ENCODE data around the gene DNAL1.
"Not testable (repeated sequence)": the region's sequence is repeated elsewhere in the genome, so short reads cannot be mapped to it uniquely, and the experiment has no call there.

Gene DNAL1

DNA sequence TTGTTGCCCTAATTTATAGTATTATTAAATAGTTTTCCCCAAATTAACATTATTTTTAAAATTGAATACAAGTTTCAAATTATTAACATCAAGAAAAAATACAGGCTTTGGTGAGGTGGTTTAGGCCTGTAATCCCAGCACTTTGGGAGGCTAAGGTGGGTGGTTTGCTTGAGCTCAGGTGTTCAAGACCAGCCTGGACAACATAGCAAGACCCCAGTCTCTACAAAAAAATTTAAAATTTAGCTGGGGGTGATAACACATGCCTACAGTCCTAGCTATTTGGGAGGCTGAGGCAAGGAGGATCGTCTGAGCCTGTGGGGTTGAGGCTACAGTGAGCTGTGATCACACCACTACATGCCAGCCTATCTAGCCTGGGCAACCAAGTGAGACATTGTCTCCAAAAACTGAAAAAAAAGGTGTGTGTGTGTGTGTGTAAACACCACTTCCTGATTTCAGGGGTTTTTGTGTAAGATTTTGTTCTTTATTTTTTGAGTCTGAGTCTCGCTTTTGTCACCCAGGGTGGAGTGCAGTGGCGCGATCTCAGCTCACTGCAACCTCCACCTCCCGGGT lies 3.9 kb upstream of the DNAL1 start:
- DNase-seq (ENCODE audit: low read depth in 2 of 2) = no peak

- no peak for DNase-seq (ENCODE audit: low read depth in 2 of 2)
Measured at GRCh38 chr14:73645248-73645610, 443 bp downstream of the DNAL1 start.

DNA sequence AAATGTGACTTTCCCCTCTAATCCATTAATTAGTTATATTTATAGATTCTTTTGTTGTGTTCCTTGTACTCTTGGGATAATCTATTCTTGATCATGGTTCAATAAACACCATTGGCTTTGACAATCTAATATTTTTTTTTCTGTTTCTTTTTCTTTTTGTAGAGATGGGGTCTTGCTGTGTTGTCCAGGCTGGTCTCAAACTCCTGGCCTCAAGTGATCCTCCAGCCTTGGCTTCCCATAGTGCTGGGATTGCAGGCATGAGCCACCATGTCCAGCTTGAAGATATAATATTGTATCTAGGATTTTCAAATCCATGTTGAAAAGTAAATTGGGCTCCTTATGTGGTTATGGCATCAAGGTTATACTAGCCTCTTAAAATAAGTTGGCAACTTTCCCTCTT lies 6.2 kb downstream of the DNAL1 start:
- no peak for DNase-seq (ENCODE audit: low read depth in 2 of 2)

- DNase-seq (ENCODE audit: low read depth in 2 of 2) = no peak
Measured at GRCh38 chr14:73655851-73656250, 11.1 kb downstream of the DNAL1 start.

DNA sequence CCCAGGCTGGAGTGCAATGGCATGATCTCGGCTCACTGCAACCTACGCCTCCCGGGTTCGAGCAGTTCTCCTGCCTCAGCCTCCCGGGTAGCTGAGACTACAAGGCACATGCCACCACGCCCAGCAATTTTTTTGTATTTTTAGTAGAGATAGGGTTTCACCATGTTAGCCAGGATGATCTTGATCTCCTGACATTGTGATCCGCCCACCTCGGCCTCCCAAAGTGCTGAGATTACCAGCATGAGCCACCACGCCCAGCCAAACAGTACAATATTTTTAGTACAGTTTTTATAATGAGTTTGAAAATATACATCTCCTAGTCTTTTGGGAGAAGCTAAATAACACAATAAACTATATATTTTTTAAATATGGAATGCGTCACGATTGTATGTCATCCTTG lies 14.4 kb downstream of the DNAL1 start:
- not testable (repeated sequence) for DNase-seq (ENCODE audit: low read depth in 2 of 2)

GRCh38 chr14:73660511-73660910 lies 15.7 kb downstream of the DNAL1 start:
- no peak for DNase-seq (ENCODE audit: low read depth in 2 of 2)

DNA sequence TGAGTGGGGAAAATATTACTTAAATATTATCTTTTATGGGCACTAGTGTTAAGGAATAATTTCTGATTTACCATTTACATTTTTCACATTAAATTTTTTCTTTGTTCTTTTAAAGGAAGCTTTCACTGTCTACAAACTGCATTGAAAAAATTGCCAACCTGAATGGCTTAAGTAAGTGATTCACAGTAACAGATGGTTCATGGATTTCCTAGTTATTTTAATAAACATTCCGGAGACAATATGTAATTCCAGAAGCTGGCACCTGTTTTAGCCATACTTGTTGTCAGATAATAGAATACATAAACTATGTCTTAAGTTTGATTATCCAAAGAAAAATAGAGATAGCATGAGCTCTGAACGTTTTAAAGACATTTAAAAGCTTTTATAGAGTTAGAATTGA lies 17.1 kb downstream of the DNAL1 start:
- DNase-seq (ENCODE audit: low read depth in 2 of 2) = no peak

- DNase-seq (ENCODE audit: low read depth in 2 of 2) = no peak
Measured at GRCh38 chr14:73662487-73662943, 17.7 kb downstream of the DNAL1 start.

- DNase-seq (ENCODE audit: low read depth in 2 of 2) = no peak
Measured at GRCh38 chr14:73663548-73664212, 18.9 kb downstream of the DNAL1 start.

- no peak for DNase-seq (ENCODE audit: low read depth in 2 of 2)
Measured at GRCh38 chr14:73665130-73665529, 20.3 kb downstream of the DNAL1 start.

DNA sequence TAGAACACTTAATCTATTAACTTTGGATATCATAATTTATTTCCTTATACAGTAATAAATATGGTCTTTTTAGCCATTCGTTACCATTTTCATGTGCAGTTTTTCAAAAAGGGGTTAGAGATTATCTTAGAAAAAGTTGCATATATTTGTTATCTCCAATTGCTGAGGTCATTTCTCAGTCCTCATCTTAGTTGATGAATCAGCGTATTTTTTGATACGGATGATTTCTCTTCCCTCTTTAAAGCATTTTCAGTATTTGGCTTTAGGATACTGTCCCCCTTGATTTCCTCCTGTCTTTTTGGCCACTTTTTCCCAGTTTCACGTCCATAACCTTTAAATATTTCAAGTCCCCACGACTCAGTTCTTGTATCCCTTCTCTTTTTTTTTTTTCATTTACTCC lies 21.8 kb downstream of the DNAL1 start:
- no peak for DNase-seq (ENCODE audit: low read depth in 2 of 2)

DNA sequence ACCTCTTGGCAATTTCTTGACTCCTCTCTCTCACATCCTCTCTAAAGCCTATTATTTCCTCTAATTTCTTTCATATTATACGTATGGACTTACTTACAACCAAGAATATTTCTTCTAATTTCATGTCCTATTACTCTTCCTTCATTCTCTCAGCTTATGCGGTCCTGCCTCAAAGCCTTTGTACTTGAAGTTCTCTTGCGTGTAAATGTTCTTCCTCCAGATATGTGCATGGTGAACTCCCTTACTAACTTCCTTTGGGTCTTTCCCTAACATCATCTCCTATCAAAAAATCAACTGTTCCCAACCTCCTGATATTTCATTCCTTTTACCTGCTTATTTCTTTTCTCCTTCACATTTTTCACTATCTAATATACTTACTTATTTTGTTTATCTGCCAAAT lies 23.1 kb downstream of the DNAL1 start:
- DNase-seq (ENCODE audit: low read depth in 2 of 2) = no peak

DNA sequence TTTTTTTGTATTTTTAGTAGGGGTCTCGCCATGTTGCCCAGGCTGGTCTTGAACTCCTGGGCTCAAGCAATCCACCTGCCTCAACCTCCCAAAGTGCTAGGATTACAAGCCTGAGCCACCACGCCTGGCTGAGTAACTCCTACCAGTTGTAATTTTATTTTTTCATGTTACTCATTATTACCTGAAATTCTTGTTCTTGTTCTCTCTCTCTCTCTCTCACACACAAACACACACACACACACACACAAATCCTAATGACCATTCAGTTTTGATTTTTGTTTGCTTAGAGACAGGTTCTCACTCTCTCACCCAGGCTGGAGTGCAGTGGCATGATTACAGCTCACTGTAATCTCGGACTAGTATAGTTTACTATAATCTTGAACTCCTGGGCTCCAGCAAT lies 30.2 kb downstream of the DNAL1 start:
- no peak for DNase-seq (ENCODE audit: low read depth in 2 of 2)

- no peak for DNase-seq (ENCODE audit: low read depth in 2 of 2)
Measured at GRCh38 chr14:73678698-73679097, 33.9 kb downstream of the DNAL1 start.

DNA sequence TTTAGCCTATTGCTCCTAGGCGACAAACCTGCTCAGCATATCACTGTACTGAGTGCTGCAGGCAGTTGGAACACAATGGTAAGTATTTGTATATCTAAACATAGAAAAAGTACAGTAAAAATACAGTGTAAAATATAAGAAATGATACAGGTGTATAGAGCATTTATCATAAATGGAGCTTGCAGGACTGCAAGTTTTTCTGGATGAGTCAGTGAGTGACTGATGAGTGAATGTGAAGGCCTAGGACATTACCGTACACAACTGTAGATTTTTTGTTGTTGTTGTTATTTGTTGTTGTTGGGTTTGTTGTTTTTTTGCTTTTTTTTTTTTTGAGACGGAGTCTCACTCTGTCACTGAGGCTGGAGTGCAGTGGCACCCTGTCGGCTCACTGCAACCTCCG lies 36.0 kb downstream of the DNAL1 start:
- no peak for DNase-seq (ENCODE audit: low read depth in 2 of 2)

GRCh38 chr14:73684627-73685026 lies 39.8 kb downstream of the DNAL1 start:
- DNase-seq (ENCODE audit: low read depth in 2 of 2) = no peak

- DNase-seq (ENCODE audit: low read depth in 2 of 2) = no peak
Measured at GRCh38 chr14:73685328-73685727, 40.5 kb downstream of the DNAL1 start.

DNA sequence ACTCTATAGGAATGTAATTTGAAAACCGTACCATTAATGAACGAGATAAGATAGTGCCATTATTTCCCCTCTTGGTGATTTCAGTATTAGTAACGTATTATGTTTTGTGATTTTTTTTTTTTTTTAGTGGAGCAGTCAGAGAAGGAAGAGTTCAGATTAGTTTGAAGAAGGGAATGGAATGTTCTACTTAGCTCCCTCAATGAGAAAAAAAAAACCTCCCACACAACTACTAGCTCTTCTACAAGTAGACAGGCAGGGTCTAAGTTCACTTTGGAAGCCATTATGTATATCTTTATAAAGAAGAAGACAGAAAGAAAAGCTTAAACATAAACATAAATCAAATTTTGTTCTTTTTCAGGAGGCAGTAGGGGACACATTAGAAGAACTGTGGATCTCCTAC lies 42.1 kb downstream of the DNAL1 start:
- no peak for DNase-seq (ENCODE audit: low read depth in 2 of 2)

GRCh38 chr14:73694083-73694482 lies 49.3 kb downstream of the DNAL1 start:
- no peak for DNase-seq (ENCODE audit: low read depth in 2 of 2)

GRCh38 chr14:73695082-73695481 lies 50.3 kb downstream of the DNAL1 start:
- no peak for DNase-seq (ENCODE audit: low read depth in 2 of 2)

- no peak for DNase-seq (ENCODE audit: low read depth in 2 of 2)
Measured at GRCh38 chr14:73695997-73696396, 51.2 kb downstream of the DNAL1 start.

DNA sequence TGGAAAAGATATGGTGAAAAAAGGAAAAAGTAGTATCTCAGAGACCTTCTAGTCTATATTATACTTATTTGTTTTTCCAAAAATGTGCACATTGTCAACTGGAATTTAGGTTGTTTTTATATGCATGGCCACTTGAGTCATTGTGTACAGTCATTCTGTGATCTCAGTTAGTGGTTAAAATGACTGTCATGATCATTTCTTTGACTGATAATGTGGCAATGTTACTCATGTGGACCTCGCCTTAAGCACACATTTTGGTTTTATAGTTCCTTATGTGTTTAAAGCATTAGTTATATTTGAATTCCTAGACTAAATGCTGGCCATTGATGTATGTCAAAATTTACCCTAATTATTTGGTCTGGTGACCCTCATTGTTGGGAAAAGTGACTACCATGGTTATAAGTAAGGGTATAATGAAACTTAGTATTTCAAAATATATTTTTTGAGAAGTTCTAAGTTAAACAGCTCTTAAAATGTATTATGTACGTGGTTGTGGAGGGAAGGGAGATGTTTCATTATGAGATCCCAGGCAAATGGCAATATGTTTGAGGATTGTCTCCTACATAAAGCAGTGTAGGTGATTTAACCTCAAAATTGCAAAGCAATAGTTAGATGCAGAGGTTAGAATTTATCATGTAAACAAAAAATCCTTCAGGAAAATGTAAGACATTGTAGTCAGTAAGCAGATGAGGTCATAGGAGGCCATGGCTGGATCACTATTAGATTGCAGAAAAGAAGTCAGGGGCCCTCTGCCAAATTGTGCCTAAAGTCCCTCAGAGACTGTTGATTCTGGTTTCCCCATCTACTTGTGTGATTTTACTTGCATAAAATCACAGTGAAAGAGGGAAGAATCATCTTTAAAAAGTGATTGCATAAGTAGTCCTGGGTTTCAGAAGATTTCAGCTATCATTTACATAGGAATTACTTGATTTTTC lies 51.9 kb downstream of the DNAL1 start:
- DNase-seq (ENCODE audit: low read depth in 2 of 2) = no peak

- DNase-seq (ENCODE audit: low read depth in 2 of 2) = no peak
Measured at GRCh38 chr14:73700325-73700724, 55.5 kb downstream of the DNAL1 start.

Measured in stimulated activated CD8-positive, alpha-beta memory T cell treated with anti-CD3 and anti-CD28 coated beads, Interleukin-2, amount 100 ng/mL, for 48 hours (primary cell).